SU-DHL-6 (cell line): ENCODE data around the gene TNS3.

Source experiments
- H2AFZ ChIP-seq: fragments of 200-600 bp; sonication (generic); 2 replicates; pipeline ENCODE4 v1.6.1; 2014; ENCODE audit warnings: low read depth, mild to moderate bottlenecking, moderate library complexity, mixed read lengths, antibody characterized with exemption, low read length; ENCODE audit not compliant: severe bottlenecking
- H3F3A ChIP-seq: fragments of 200-600 bp; shearing (Covaris generic); 2 replicates; pipeline ENCODE4 v1.6.0; 2016; ENCODE audit warnings: antibody characterized with exemption, mild to moderate bottlenecking; ENCODE audit not compliant: insufficient read depth
- H3K27ac ChIP-seq: fragments of 200-600 bp; sonication (generic); 2 replicates; pipeline ENCODE4 v1.5.1; 2016; ENCODE audit warnings: low read depth, mild to moderate bottlenecking, low read length, moderate library complexity, mixed read lengths
- H3K27me3 ChIP-seq: fragments of 200-600 bp; sonication (generic), shearing (Covaris generic); 2 replicates; pipeline ENCODE4 v1.6.0; 2014; ENCODE audit warnings: mild to moderate bottlenecking, low read length
- H3K36me3 ChIP-seq: fragments of 200-600 bp; sonication (generic); 2 replicates; pipeline ENCODE4 v1.6.1; 2014; ENCODE audit warnings: mild to moderate bottlenecking, low read length, mixed read lengths
- H3K4me2 ChIP-seq: fragments of 300-600, 200-600 bp; shearing (Covaris generic), sonication (generic); 2 replicates; pipeline ENCODE4 v1.6.0; 2014; ENCODE audit warnings: low read length, low read depth, mild to moderate bottlenecking; ENCODE audit not compliant: poor library complexity, severe bottlenecking
- H3K4me3 ChIP-seq: fragments of 200-600 bp; sonication (generic); 2 replicates; pipeline ENCODE4 v1.5.1; 2014; ENCODE audit warnings: antibody characterized with exemption, low read length, mild to moderate bottlenecking, mixed read lengths; ENCODE audit not compliant: insufficient read depth, poor library complexity, severe bottlenecking
- H3K79me2 ChIP-seq: fragments of 200-600 bp; sonication (generic); 2 replicates; pipeline ENCODE4 v1.6.1; 2014; ENCODE audit warnings: mild to moderate bottlenecking, low read length, moderate library complexity; ENCODE audit not compliant: insufficient read depth
- H3K9ac ChIP-seq: fragments of 200-600 bp; sonication (generic); 2 replicates; pipeline ENCODE4 v1.7.0; 2014; ENCODE audit warnings: mild to moderate bottlenecking, low read length
- H3K9me2 ChIP-seq: fragments of 200-600 bp; sonication (generic); replicated peaks from 2 replicates; pipeline ENCODE4 v1.6.1; 2014; ENCODE audit warnings: low read length; ENCODE audit not compliant: insufficient read depth
- H3K9me3 ChIP-seq: fragments of 200-600 bp; sonication (generic); 2 replicates; pipeline ENCODE4 v1.6.1; 2014; ENCODE audit warnings: low read length, mixed read lengths; ENCODE audit not compliant: insufficient read depth
- H4K20me1 ChIP-seq: fragments of 200-600 bp; sonication (generic); 2 replicates; pipeline ENCODE4 v1.6.1; 2014; ENCODE audit warnings: low read depth, mild to moderate bottlenecking, antibody characterized with exemption, low read length, moderate library complexity, mixed read lengths
- CTCF ChIP-seq: fragments of 200-600 bp; sonication (generic); IDR thresholded peaks from one replicate; pipeline ENCODE4 v1.5.1; 2017; ENCODE audit warnings: antibody characterized with exemption, mild to moderate bottlenecking, low read length, moderate library complexity; ENCODE audit not compliant: insufficient read depth, poor library complexity, severe bottlenecking
- EZH2phosphoT487 ChIP-seq: fragments of 200-600 bp; sonication (generic), shearing (Covaris generic); conservative IDR thresholded peaks from 2 replicates; pipeline ENCODE4 v1.6.1; 2018; ENCODE audit warnings: mild to moderate bottlenecking, antibody characterized with exemption, low read length, moderate library complexity, mixed read lengths

Gene TNS3

GRCh38 chr7:47570649-47571050 lies 11.3 kb downstream of the TNS3 start:
- H2AFZ ChIP-seq: no peak overlapping the region
- no peaks in the 10 kb centered on the region for H3K9me2 ChIP-seq
- H3K9ac ChIP-seq: peak overlapping the region; percentile 26; the same call in 1 of the 2 replicates
- no peaks in the 10 kb centered on the region for H3K36me3 ChIP-seq
- peak overlapping the region; percentile 50 for H3K4me2 ChIP-seq
- H3F3A ChIP-seq: peaks cover 10% of the 10 kb centered on the region
- no peaks in the 10 kb centered on the region for H4K20me1 ChIP-seq
- TF ChIP-seq EZH2phosphoT487: no peak
- no peak for TF ChIP-seq CTCF
- no peaks in the 10 kb centered on the region for H3K9me3 ChIP-seq
- H3K27me3 ChIP-seq: no peaks in the 10 kb centered on the region
- peak overlapping the region; percentile 66 for H3K27ac ChIP-seq
- no peak overlapping the region for H3K4me3 ChIP-seq
- H3K79me2 ChIP-seq: peaks cover 93% of the 10 kb centered on the region

- Histone ChIP-seq H3K9me3 (no peaks in the 10 kb centered on the region), H3K9ac (peak overlapping the region; percentile 38), H3K9me2 (no peaks in the 10 kb centered on the region), H3F3A (no peaks in the 10 kb centered on the region; the same call in none of the 2 replicates), H3K36me3 (no peaks in the 10 kb centered on the region), H3K4me3 (no peak overlapping the region), H2AFZ (no peak overlapping the region), H3K27ac (peak overlapping the region; percentile 57), H4K20me1 (no peaks in the 10 kb centered on the region), H3K4me2 (peak overlapping the region; percentile 42), H3K79me2 (peaks cover 92% of the 10 kb centered on the region), H3K27me3 (no peaks in the 10 kb centered on the region)
- TF ChIP-seq CTCF: no peak
- TF ChIP-seq EZH2phosphoT487: no peak
Observed at GRCh38 chr7:47568547-47568946, 13.4 kb downstream of the TNS3 start.

- Histone ChIP-seq H3K79me2 (peaks cover 92% of the 10 kb centered on the region), H4K20me1 (no peaks in the 10 kb centered on the region), H3K9me3 (no peaks in the 10 kb centered on the region), H3K27me3 (no peaks in the 10 kb centered on the region), H2AFZ (no peak overlapping the region), H3K27ac (peak overlapping the region; percentile 57), H3F3A (no peaks in the 10 kb centered on the region; the same call in none of the 2 replicates), H3K9me2 (no peaks in the 10 kb centered on the region), H3K36me3 (no peaks in the 10 kb centered on the region), H3K9ac (peak overlapping the region; percentile 38), H3K4me3 (no peak overlapping the region), H3K4me2 (peak overlapping the region; percentile 42)
- TF ChIP-seq EZH2phosphoT487: no peak
- no peak for TF ChIP-seq CTCF
Observed at GRCh38 chr7:47568056-47568455, 13.9 kb downstream of the TNS3 start.
